Measurements from ENCODE around the gene SPHK1. TPM values are rescaled to one million over a fixed set of nuclear protein-coding genes. Genes with fewer than 3 reads are reported as not detected.

SPHK1 gene, protein sequence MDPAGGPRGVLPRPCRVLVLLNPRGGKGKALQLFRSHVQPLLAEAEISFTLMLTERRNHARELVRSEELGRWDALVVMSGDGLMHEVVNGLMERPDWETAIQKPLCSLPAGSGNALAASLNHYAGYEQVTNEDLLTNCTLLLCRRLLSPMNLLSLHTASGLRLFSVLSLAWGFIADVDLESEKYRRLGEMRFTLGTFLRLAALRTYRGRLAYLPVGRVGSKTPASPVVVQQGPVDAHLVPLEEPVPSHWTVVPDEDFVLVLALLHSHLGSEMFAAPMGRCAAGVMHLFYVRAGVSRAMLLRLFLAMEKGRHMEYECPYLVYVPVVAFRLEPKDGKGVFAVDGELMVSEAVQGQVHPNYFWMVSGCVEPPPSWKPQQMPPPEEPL
- total RNA-seq, result 1 to 10 TPM in 3 of 4 donors, under 1 TPM in 1; 0.90 to 5.3 (median 2.6) TPM
- 10 to 100 TPM in 1 of 3 donors, 1 to 10 TPM in 2; 1.3 to 21.3 (median 3.1) TPM for polyA plus RNA-seq
- long read RNA-seq, donor 1, partial matches to known transcripts, result 2 of 9 reads
- long read RNA-seq, donor 1, other reads (novel, unspliced or antisense), result 1 of 9 reads
- long read RNA-seq, donor 2, partial matches to known transcripts, result 0 of 4 reads
- long read RNA-seq, donor 2, other reads (novel, unspliced or antisense), result 1 of 4 reads

DNA sequence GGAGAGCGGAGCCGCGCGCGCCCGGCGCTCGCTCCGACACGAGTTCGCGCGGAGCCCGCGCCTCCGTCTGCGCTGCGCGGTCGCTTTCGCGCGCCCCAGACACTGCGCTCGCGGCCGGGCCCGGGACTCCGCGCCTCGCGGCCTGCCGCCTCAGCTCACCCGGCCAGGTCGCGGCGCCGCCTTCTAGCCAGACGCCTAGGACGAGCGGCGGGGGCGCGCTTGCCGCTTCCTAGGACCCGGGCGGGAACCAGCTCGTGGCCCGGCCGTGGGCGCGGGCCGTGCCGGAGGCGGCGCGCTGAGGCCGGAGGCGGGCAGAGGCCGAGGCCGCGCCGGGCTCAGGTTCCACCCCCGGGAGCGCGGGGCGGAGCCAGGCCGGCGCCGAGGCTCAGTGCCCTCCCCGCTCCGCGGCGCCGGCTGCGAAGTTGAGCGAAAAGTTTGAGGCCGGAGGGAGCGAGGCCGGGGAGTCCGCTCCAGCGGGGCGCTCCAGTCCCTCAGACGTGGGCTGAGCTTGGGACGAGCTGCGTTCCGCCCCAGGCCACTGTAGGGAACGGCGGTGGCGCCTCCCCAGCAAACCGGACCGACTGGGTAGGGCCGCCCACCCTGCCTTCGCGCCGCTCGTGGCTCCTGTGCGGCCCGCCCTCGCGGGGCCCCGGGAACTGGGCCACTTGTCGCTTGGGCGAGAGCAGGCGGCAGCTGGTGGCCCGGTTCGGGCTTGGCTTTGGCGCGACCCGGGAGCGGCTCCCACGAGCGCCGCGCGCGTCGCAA lies at the start of gene SPHK1:
SPHK1 (plus strand) TSS at position 388 of the 765 bp plus-strand sequence. CDS start 1,036 bp downstream, outside the sequence.
- peak within 1 kb of the TSS; percentile 76 for H3K27ac ChIP-seq
- WGBS, 3 donors, result 0 to 1% (median 0%) methylated on average over 52 to 118 of the region's 118 CpGs

DNA sequence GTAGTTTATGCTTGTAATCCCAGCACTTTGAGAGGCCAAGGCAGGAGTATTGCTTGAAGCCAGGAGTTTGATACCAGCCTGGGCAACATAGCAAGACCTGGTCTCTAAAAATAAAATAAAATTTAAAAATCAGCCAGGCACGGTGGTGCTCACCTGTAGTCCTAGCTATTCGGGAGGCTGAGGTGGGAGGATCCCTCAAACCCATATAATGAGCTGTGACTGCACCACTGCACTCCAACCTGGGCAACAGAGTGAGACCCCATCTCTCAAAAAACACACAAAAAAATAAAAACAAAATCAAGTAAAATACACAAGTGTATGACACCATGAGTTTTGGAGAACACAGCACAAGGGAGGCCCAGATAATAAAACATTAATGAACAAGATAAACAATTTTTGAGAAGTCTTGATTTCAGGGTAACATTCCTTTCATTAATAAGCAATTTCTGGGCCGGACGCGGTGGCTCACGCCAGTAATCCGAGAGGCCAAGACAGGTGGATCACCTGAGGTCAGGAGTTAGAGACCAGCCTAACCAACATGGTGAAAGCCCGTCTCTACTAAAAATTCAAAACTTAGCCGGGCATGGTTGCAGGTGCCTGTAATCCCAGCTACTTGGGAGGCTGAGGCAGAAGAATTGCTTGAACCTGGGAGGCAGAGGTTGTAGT lies 48.6 kb upstream of the SPHK1 start:
- Histone ChIP-seq H3K27me3 (ENCODE audit: insufficient read depth in 3 of 3, low read length in 2 of 3) (no peaks in the 10 kb centered on the region), H3K4me1 (peaks cover 5% of the 10 kb centered on the region), H3K36me3 (ENCODE audit: insufficient read depth in 1 of 2, low read depth in 1 of 2) (peaks cover 0 to 11% of the 10 kb centered on the region in 2 donors), H3K9me3 (no peaks in the 10 kb centered on the region), H3K4me3 (no peak overlapping the region), H3K27ac (no peak overlapping the region)
- no peak for DNase-seq
- TF ChIP-seq, protein P1, sequence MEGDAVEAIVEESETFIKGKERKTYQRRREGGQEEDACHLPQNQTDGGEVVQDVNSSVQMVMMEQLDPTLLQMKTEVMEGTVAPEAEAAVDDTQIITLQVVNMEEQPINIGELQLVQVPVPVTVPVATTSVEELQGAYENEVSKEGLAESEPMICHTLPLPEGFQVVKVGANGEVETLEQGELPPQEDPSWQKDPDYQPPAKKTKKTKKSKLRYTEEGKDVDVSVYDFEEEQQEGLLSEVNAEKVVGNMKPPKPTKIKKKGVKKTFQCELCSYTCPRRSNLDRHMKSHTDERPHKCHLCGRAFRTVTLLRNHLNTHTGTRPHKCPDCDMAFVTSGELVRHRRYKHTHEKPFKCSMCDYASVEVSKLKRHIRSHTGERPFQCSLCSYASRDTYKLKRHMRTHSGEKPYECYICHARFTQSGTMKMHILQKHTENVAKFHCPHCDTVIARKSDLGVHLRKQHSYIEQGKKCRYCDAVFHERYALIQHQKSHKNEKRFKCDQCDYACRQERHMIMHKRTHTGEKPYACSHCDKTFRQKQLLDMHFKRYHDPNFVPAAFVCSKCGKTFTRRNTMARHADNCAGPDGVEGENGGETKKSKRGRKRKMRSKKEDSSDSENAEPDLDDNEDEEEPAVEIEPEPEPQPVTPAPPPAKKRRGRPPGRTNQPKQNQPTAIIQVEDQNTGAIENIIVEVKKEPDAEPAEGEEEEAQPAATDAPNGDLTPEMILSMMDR (IDR thresholded peaks at IDR 0.05), result no peak
- WGBS, 3 donors, result 94 to 95% (median 95%) methylated on average over 9 of the region's 9 CpGs
- intact Hi-C loops (cut with DNase I), result no loop called here
- no peak for ATAC-seq

More for the DNA sequence above, at the start of gene SPHK1:
- ATAC-seq, result peak; percentile 62 to 74 (median 70)
- Histone ChIP-seq H3K4me1 (peaks cover 15% of the 10 kb centered on the region), H3K27me3 (ENCODE audit: insufficient read depth in 3 of 3, low read length in 2 of 3) (no peaks in the 10 kb centered on the region), H3K9me3 (no peaks in the 10 kb centered on the region), H3K4me3 (peak within 1 kb of the TSS; percentile 74), H3K36me3 (ENCODE audit: insufficient read depth in 1 of 2, low read depth in 1 of 2) (peaks cover 0 to 6% of the 10 kb centered on the region in 2 donors)
- intact Hi-C loops (cut with DNase I), result no loop called here
- TF ChIP-seq, protein P1 (IDR thresholded peaks at IDR 0.05), result no peak
- DNase-seq, result peak; percentile 78 to 81

DNA sequence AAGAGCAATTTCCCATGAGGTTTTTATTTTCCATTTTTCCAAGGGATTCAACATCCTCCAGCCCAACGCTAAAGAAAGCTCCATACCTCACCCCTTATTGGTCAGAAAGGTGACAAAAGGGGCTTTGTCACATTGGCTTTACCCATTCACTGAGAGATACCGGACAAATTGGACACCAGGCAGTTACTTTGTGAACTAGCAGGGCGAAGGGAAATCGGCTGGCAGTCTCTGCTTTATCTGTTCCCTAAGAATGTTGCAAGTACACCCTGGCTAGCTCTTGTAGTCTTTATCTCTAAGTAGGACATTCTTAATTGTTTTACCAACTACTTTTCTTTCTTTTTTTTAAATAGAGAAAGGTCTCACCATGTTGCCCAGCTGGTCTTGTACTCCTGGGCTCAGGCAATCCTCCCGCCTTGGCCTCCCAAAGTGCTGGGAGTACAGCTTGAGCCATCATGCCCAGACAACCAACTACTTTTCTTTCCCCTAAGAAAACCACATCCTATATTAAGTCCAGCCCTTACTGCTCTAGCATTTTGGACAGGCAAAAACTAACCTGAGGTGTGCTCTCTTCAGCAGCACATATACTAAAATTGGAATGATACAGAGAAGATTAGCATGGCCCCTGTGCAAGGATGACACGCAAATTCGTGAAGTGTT lies 47.5 kb upstream of the SPHK1 start:
- Histone ChIP-seq H3K4me3 (no peak overlapping the region), H3K4me1 (peaks cover 5% of the 10 kb centered on the region), H3K27me3 (ENCODE audit: insufficient read depth in 3 of 3, low read length in 2 of 3) (no peaks in the 10 kb centered on the region), H3K9me3 (no peaks in the 10 kb centered on the region), H3K27ac (no peak overlapping the region), H3K36me3 (ENCODE audit: insufficient read depth in 1 of 2, low read depth in 1 of 2) (peaks cover 0 to 5% of the 10 kb centered on the region in 2 donors)
- 73 to 85% (median 80%) methylated on average over 7 of the region's 7 CpGs for WGBS, 3 donors
- TF ChIP-seq, protein P1 (IDR thresholded peaks at IDR 0.05), result no peak
- DNase-seq, result no peak
- ATAC-seq, result no peak
- intact Hi-C loops (cut with DNase I), result no loop called here

DNA sequence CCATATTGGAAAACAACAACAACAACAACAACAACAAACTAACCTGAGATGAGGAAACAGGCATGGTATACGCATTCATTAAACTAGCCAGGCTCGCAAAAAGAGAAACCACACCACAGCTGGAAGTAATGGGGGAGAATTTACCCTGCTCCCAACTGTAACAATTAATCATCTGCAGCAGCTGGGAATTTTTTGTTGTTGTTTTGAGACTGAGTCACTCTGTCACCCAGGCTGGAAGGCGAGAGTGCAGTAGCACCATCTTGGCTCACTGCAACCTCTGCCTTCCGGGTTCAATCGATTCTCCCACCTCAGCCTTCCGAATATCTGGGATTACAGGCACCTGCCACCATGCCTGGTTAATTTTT lies 47.0 kb upstream of the SPHK1 start:
- WGBS, 3 donors, result 65 to 68% (median 67%) methylated on average over 6 of the region's 6 CpGs
- Histone ChIP-seq H3K4me1 (peaks cover 2% of the 10 kb centered on the region), H3K4me3 (no peak overlapping the region), H3K36me3 (ENCODE audit: insufficient read depth in 1 of 2, low read depth in 1 of 2) (peaks cover 0 to 7% of the 10 kb centered on the region in 2 donors), H3K27ac (no peak overlapping the region), H3K27me3 (ENCODE audit: insufficient read depth in 3 of 3, low read length in 2 of 3) (no peaks in the 10 kb centered on the region), H3K9me3 (no peaks in the 10 kb centered on the region)
- ATAC-seq, result peak in 1 of 4 donors; percentile 42
- TF ChIP-seq, protein P1 (IDR thresholded peaks at IDR 0.05), result no peak
- DNase-seq, result no peak
- intact Hi-C loops (cut with DNase I), result no loop called here
